Right renal pelvis (tissue), 4 donors: ENCODE data around the gene CDH10. TPM values are rescaled to one million over a fixed set of nuclear protein-coding genes. Genes with fewer than 3 reads are reported as not detected.

Experiments used
- DNase-seq, 4 donors: peaks; one replicate each; pipeline ENCODE4 v3.0.0-alpha.2; 2013; ENCODE audit warnings: low read depth in 4 of 4, low spot score in 3 of 4, missing footprints in 1 of 4
- polyA plus RNA-seq, 4 donors: library from polyadenylated mRNA; unstranded; fragments of 120-200 nt; gene quantifications; one replicate each; pipeline ENCODE4 v1.2.1, GENCODE V29; 2013; ENCODE audit not compliant: insufficient read length in 4 of 4

Gene CDH10
- 10 to 100 TPM in 1 of 4 donors, 1 to 10 TPM in 3; 4.0 to 12.7 (median 8.1) TPM for polyA plus RNA-seq

DNA sequence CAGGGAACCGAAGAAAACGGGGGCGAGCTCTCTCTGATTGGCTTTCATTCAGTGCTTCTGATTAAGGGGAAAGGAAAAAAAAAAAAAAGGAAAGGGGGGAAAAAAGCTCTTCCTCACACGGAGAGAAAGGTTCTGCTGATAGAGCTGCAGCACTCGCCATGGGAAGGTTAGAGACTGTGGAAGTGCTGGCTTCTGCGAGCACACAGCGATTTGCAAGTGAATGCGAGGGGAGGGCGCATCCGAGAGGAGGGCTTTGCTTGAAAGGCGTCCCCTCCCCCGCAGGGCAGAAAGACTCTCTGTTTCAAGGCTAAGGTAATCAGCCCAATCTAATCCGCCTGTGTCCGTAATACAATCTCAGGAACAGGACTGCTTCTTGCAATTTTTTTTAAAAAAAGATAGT is at the start of gene CDH10:
TSS of gene CDH10 (minus strand) at position 218 of the 400 bp plus-strand sequence. CDS start 51,488 bp downstream, outside the sequence.
- peak in 2 of 4 donors; percentile 65 for DNase-seq

DNA sequence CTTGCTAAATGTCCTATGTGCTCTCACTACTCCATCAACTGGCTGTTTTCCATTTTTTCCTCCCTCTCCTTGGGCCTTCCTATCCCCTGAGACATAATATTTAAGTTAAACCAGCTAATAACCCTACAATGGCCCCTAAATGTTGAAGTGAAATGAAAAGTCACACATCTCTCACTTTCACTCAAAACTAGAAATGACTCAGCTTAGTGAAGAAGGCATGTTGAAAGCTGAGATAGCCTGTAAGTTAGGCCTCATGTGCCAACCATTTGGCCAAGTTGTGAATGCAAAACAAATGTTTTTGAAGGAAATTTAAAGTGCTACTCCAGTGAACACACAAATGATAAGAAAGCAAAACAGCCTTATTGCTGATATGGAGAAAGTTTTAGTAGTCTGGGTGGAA is 48.8 kb upstream of the CDH10 start:
- DNase-seq, result no peak

DNA sequence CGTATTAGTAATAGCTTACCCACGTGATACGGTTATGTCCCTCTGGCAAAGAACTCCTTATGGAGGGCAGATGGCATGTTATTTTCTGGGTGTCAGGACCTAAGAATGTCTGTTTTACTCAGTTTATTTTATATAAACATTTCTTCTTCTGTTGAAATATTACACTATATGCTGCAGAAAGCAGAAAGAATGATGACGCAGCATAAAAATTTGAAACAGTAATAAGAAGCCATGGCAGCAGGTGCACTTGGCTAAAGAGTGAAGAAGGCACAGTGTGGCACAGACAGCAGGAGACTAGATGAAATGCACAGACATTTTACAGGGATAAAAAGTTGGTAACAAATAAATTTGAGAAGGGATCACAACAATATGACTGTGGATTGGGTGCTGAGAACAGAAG is 46.3 kb upstream of the CDH10 start:
- DNase-seq, result no peak

DNA sequence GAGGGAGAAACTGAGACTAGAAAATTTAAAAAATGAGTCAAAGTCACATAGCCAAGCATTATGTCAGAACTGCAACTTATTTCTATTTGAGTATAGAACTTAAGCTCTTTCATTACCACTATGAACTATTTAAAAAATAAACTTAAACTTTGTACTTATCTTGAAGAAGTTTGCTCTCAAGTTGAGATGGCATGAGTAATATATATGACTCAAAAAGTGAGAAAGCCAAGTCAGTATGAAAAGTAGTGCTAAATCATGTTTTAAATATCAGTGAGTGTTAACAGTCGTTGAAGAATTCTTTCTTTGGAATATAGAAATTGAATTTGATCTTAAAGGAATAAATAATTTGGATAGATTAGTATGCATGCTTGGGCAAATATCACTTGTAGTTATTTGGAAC is 36.3 kb upstream of the CDH10 start:
- no peak for DNase-seq

DNA sequence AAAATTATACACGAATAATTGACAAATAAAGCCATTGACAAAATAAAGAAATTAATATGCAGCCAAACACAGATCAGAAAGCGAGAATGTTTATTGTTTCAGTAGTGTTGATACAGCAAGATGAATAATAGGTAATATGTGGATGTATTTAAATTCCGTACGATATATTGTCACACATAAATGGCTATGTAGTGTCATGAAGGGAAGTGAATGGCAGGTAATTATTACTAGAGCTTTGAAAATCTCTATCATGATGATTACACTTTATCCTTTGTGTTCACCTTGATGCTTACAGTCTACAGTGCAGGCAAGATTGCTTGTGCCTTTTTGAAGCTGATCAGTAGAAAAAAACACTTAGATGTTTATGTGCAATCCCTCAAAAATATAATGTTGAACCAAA is 23.3 kb upstream of the CDH10 start:
- DNase-seq, result no peak

DNA sequence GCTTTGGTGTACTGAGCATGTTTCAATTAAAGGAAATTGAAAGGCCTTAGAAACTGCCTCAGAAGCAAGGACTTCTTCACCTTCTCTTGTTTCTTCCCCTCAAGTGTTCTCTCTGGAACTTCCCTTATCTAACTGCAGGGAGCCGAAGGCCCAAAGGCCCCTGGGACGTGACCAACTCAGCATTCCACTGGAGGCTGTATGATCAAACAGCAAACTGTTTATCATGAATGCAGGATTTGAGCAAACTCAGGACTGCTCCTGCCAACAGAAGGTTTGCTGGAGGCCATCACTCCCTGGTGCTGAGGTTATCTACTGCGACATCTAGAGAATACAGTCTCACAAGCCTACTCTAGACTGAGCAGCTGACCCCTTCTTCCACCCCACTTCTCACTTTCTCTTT is 4.8 kb upstream of the CDH10 start:
- no peak for DNase-seq

DNA sequence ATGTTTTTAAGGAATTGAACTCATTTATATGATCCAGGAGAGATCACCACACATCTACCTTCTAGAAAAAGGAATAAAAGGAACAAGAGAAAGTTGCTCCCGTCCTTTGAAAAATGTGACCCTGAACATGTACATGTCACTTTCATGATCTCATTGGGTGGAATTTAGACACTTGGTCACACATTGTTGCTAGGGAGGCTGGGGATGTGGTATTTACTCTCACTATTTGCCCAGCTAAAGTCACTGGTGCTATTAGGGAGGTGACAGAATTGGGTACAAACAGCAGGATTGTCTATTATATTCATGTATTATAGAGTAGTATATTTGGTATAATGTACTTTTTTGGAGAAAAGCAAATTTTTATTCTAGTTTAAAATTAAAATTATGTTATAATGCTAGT is 2.1 kb upstream of the CDH10 start:
- no peak for DNase-seq

DNA sequence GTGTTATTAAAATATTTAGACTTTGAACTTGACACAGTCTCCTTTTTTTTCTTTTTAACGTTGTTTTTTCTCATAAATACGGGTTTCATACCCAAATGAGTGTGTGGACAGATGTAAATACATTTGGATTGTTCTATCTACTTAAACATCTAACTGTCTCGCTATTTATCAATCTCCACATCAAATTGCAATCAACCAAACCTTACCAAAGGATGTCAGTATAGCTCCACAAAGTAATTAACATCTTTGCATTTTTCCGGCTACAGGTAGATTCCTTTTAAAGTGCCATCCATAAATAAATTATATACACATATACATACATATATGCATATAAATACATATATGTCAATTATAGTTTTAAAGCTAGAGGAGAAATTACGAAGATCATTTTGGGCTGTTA is 705 bp upstream of the CDH10 start:
- DNase-seq, result no peak

DNA sequence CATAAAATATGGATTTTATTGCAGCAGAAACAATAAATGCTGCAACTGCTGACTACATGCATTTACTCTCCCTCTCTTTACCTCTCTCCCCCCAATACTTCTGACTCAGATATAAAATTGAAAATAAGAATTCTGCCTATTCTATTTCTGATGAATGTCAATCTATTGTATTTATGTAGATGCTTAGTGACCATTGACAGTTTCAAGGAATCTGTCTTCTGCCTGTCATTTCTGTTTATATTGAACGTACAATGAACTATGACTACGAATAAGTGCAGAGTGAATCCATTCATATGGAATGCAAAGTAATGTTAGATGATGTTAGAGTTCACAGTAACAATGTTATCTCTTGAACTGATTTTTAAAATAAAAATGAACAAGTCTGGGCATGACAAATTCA is 898 bp downstream of the CDH10 start:
- no peak for DNase-seq

DNA sequence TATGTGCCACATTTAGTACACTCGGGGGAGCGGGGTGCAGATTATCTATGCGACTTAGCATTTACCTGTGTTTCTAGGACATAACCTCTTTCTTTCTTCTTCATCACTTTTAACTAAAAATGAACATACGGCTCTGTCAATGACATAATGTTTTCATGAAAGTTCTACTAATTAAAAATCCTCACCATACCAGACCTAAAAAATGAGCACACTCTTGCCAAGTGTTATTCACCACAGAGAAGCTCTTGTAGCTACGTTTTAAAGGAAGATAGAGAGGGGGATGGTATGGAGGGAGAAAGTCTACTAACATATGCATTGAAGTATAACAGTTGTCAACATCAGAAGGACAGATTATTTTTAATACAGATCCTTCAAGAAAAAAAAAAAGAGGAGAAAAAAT is 1.6 kb downstream of the CDH10 start:
- no peak for DNase-seq

DNA sequence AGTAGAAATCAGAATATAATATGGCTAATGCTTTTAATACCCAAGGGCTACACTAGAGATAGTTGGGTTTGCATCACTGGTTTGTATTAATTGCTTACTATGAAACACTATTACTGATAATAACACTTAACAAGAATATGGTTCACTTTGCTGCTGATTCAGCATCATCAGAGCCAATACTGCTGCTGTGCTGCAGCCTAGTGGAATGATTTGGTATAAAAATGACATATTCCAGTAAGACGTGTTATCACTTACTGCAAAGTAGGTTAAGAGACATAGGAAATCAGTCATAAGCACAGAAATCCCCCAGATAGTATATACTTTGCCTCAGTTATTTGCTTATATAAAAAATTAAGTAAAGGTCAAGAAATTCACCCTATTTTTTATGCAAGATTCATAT is 2.8 kb downstream of the CDH10 start:
- DNase-seq, result no peak

DNA sequence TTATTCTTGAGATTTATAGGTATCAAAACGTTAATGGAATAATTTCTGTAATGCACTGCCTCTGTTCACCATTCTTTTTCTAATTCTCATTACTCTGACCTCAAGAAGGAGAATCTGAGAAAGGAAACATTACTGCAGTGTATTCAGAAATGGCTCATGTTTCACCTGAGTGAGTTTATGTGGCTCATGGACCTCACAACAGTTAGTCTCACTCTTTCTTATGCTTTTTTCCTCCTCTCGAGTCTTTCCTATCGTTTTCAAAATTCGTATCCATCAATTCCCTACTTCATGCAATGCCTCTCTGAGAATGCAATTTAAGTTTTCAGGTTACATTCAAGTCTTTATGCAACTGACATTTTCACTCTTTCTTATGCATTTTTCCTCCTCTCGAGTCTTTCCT is 9.6 kb downstream of the CDH10 start:
- no peak for DNase-seq

DNA sequence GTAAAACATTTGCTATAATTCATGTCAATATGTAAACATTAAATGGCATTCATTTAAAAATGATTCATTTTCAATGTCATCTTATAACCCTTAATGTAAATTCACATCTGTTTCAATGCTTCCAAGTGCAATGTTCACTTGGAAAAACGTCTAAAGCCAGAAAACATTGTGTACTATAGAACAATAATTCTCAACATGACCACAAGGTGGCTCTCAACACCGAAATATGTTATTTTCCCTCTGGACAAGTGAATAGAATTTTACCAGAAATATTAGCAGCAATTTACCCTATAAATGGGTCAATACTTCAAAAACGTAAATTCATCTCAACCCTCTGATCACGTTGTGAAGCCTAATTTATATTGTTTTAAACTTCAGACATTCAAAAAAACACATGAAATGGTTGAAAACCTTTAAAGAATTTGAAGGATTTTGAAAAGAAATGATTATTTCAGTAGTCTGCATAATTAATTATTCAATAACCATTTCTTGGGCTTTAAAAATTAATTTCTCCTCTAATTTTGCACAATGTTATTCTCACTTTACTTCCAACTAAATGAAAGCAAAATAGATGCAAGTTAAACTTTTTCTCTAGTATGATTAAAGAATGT is 11.0 kb downstream of the CDH10 start:
- no peak for DNase-seq

DNA sequence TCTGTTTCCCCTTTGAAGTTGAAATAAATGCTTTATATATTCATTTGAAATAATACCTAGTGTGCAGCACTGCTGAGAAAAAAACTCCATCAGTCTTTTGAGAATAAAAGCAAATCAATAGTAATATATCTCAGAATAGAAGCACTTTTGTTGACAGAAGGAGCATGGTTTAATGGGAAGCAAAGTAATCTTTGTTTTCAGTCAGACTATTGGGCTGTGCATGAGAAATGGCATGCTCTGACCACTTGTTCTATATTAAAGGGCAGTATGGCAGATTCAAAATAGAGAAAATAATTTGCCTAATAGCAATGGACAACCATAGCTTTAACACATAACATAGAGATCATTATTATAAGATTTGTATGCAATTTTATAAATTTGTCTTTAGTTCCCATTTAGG is 12.4 kb downstream of the CDH10 start:
- no peak for DNase-seq

DNA sequence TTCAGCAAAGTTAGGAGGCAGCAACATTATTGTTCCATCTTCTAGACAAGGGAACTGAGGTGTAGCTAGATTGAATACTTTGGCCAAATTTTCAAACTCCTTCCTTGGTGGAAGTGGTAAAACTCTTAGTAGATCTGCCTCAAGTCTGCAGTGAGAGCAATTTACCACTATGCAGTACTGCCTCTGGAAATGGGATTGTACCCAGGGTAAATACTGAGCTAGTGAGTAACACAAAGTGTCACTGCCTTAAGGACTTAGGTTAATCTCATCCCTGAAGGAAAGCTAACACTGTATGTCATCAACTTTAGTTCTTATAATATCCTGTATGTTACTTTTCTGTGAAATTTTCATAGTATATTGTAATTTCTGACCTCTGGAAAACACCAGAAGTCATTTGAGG is 13.9 kb downstream of the CDH10 start:
- no peak for DNase-seq

DNA sequence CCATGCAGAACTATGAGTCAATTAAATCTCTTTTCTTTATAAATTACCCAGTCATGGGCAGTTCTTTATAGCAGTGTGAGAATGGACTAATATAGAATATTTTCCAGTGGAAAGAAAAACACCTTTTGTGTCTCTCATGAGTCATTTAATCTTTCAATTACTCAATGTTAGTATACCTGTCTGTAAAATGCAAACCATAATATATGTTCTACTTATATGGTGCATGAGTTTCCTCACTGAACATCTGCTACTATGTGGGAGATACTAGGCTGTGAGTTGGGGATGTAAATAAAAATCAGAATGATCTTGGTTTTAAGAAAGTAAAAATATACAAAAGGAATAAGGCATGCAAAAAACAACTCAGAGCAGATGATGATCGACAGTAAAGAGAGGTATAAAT is 15.0 kb downstream of the CDH10 start:
- DNase-seq, result no peak

DNA sequence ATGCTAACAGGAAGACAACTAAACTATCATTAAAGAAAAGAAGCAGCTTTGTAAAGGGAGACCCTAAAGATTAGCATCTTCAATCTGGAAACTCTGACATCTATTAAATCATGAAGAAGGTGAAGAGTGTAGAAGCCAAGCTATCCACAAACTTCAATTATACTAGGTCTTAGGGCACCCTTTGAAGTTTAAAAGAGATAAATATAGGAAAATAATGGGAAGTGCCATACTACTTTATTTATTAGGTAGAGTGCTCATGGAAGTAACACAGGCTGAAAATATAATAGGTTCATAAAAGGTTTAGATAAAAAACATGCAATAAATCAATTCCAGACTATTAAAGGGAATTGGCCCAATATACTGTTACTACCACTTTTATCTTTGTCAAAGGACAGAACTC is 19.9 kb downstream of the CDH10 start:
- DNase-seq, result no peak

DNA sequence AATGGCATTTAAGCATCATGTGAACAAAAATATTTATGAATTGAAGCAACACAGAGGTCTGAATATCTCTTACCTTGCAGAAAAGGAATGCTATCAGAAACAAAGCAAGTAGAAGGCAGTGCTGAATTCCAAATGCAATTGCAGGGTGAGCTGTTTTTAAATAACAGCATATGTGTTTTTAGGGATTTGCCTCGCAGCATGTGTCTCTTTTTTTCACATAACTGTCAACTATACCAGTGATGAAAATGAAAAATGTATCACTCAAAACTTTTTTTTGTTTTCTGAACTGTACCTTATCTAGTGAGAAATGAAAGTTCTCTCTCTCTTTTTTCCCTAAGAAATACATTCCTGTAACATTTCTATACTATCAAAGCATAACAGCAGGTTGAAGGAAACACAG is 21.2 kb downstream of the CDH10 start:
- no peak for DNase-seq

DNA sequence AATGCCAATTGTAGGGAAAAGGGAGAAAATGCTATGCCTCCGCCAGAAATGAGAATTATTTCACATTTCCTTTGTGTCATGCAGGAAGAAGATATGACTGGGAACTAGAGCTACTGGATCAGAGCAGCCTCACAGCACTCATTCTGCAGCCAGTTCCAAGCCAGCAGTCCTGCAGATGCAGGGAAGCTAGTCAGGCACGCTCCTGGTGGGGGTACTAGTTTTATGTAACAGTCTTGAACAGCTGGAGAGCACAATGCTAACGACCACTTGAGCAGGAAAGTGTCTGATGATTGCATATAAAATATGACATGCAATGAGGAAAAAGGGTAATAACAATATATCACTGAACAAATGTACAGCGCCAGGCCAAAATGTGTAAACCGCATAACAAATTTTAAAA is 21.7 kb downstream of the CDH10 start:
- no peak for DNase-seq

DNA sequence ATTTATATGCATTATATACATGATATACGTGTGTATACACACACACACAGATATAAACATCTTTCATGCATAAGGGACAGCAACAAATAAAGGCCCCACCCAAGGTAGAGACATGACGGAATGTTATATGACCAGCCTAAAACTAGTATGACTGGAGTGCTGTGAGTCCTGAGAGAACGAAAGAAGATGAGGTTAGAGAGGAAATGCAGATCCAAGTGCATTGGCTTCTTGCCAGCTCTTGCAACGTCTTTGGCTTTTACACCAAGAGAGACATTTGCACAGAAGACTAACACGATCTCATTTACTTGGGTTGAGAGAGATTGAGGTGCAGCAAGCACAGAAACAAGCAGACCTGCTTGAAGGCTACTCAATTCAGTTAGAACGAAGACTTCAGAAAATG is 23.0 kb downstream of the CDH10 start:
- no peak for DNase-seq

DNA sequence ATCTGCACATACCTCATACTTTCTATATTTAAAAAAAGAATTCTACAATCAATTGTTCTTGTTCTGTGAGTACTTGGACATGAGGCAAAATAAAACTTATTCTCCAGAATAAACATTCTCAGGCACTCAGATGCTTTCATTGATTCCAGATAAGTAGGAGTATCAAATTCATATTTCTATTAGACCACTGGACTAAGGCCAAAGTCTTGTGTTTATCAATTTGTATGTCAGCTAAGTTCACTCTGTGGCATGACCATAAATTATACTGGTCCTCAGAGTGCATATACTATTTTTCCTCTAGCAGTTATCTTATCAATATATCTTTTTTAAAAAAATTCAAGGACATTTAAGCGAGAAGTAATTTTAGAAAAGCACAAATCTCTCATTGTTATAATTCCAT is 28.2 kb downstream of the CDH10 start:
- no peak for DNase-seq

DNA sequence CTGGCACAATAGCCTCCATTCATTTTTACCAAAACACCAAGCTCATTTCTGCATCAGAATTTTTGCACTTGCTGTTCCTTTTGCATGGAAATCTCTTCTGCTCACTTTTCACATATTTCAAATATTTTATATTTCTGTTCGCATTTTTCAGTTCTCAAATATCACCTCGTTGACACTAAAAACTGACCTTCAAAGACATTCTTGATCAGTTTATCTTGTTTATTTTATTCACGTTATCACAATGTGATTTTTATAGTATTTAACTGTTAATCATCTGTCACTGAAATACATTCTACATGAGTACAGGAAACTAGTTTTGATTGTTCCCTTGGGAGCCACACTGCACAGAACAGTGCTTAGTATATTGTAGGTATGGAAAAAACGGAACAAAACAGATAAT is 29.6 kb downstream of the CDH10 start:
- no peak for DNase-seq

DNA sequence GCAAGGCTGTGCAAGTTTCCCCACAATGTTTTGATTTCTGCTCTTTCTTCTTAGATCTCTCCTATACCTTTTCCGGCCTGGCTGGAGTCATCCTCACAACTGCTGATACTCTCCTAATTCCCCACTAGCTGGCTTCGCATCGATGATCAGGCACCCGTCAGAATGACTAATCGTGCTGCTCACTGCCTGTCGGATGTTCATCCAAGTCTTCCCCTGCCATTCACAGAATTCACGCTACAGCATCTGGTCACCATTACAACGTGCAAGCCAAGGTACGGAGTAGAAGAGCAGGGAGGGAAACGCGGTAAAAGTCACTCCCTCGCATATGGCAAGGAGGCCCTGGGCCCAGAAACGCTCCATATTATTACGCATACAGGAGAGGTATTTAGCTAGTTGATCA is 35.1 kb downstream of the CDH10 start:
- DNase-seq, result no peak
